D341Med (cell line): ENCODE results near the gene SCAMP1.
"Not testable (repeated sequence)": the region's sequence is repeated elsewhere in the genome, so short reads cannot be mapped to it uniquely, and the experiment has no call there.

ENCODE experiments used
- DNase-seq: peaks from one replicate; pipeline ENCODE4 v3.0.0; 2012; ENCODE audit warnings: low spot score

Gene SCAMP1

GRCh38 chr5:78359831-78360673, at the start of gene SCAMP1:
Gene SCAMP1, plus strand, starts transcription at chr5:78360617. Its CDS starts 55 bp downstream, at chr5:78360672.
- peak; percentile 93 for DNase-seq

- no peak for DNase-seq
Measured at GRCh38 chr5:78317515-78317914, 42.9 kb upstream of the SCAMP1 start.

GRCh38 chr5:78318337-78318736, 42.1 kb upstream of the SCAMP1 start:
- no peak for DNase-seq

- DNase-seq: peak; percentile 34
Measured at GRCh38 chr5:78320401-78320800, 40.0 kb upstream of the SCAMP1 start.

GRCh38 chr5:78323241-78323640, 37.2 kb upstream of the SCAMP1 start:
- peak; percentile 61 for DNase-seq

GRCh38 chr5:78326930-78327329, 33.5 kb upstream of the SCAMP1 start:
- no peak for DNase-seq

GRCh38 chr5:78327761-78328510, 32.5 kb upstream of the SCAMP1 start:
- DNase-seq: no peak

- no peak for DNase-seq
Measured at GRCh38 chr5:78328585-78329173, 31.7 kb upstream of the SCAMP1 start.

GRCh38 chr5:78331523-78332080, 28.8 kb upstream of the SCAMP1 start:
- no peak for DNase-seq

- DNase-seq: no peak
Measured at GRCh38 chr5:78334811-78335210, 25.6 kb upstream of the SCAMP1 start.

GRCh38 chr5:78335976-78336375, 24.4 kb upstream of the SCAMP1 start:
- DNase-seq: no peak

GRCh38 chr5:78336698-78337097, 23.7 kb upstream of the SCAMP1 start:
- DNase-seq: no peak

GRCh38 chr5:78339617-78340436, 20.6 kb upstream of the SCAMP1 start:
- DNase-seq: no peak

- no peak for DNase-seq
Measured at GRCh38 chr5:78341440-78341839, 19.0 kb upstream of the SCAMP1 start.

- no peak for DNase-seq
Measured at GRCh38 chr5:78345485-78345884, 14.9 kb upstream of the SCAMP1 start.

- DNase-seq: no peak
Measured at GRCh38 chr5:78353520-78353919, 6.9 kb upstream of the SCAMP1 start.

GRCh38 chr5:78354066-78354670, 6.2 kb upstream of the SCAMP1 start:
- DNase-seq: no peak

- DNase-seq: peak; percentile 21
Measured at GRCh38 chr5:78355561-78355960, 4.9 kb upstream of the SCAMP1 start.

- not testable (repeated sequence) for DNase-seq
Measured at GRCh38 chr5:78359455-78359830, 974 bp upstream of the SCAMP1 start.

- no peak for DNase-seq
Measured at GRCh38 chr5:78360674-78360923, 182 bp downstream of the SCAMP1 start.

- DNase-seq: peak; percentile 71
Measured at GRCh38 chr5:78360924-78361630, 660 bp downstream of the SCAMP1 start.
